HepG2 (cell line): ENCODE data around the gene ATG7. TPM values are rescaled to one million over a fixed set of nuclear protein-coding genes. Genes with fewer than 3 reads are reported as not detected.

Source experiments
- CHD2 ChIP-seq: IDR thresholded peaks from 2 replicates; pipeline ENCODE4 v1.6.1; 2011; ENCODE audit warnings: low read depth, low read length, improper control_type of control experiment
- ELK4 ChIP-seq: sonication (generic); formaldehyde crosslinking; IDR thresholded peaks from 2 replicates; pipeline ENCODE4 v1.9.0; 2021; ENCODE audit warnings: missing genetic modification reagents, borderline replicate concordance
- FOXK1 ChIP-seq: sonication (generic); formaldehyde crosslinking; IDR thresholded peaks from 2 replicates; pipeline ENCODE4 v1.4.0; 2020; ENCODE audit warnings: low read depth, missing genetic modification reagents, borderline replicate concordance
- IKZF1 ChIP-seq: fragments of 450-650 bp; IDR thresholded peaks from 2 replicates; pipeline ENCODE4 v1.7.1; 2016
- MYPOP ChIP-seq: sonication (generic); formaldehyde crosslinking; IDR thresholded peaks from 2 replicates; pipeline ENCODE4 v1.8.1; 2023; ENCODE audit warnings: mild to moderate bottlenecking, moderate library complexity, missing genetic modification reagents
- NRL ChIP-seq: sonication (generic); formaldehyde crosslinking; IDR thresholded peaks from 2 replicates; pipeline ENCODE4 v1.5.0; 2020; ENCODE audit warnings: missing genetic modification reagents, mild to moderate bottlenecking, moderate library complexity, borderline replicate concordance
- ONECUT2 ChIP-seq: sonication (generic); formaldehyde crosslinking; IDR thresholded peaks from 2 replicates; pipeline ENCODE4 v1.4.0; 2020; ENCODE audit warnings: missing genetic modification reagents
- PITX1 ChIP-seq: sonication (generic); formaldehyde crosslinking; IDR thresholded peaks from 2 replicates; pipeline ENCODE4 v1.5.1; 2020; ENCODE audit warnings: mild to moderate bottlenecking, missing genetic modification reagents
- ZNF10 ChIP-seq: sonication (generic); formaldehyde crosslinking; IDR thresholded peaks from 2 replicates; pipeline ENCODE4 v1.4.0; 2020; ENCODE audit warnings: mild to moderate bottlenecking, low read depth, missing genetic modification reagents, borderline replicate concordance
- ZNF18 ChIP-seq: sonication (generic); formaldehyde crosslinking; IDR thresholded peaks from 2 replicates; pipeline ENCODE4 v1.8.0; 2022; ENCODE audit warnings: mild to moderate bottlenecking, missing genetic modification reagents; ENCODE audit not compliant: insufficient replicate concordance
- ZNF24 ChIP-seq: fragments of 450-650 bp; IDR thresholded peaks from 2 replicates; pipeline ENCODE4 v1.6.1; 2017; ENCODE audit warnings: antibody characterized with exemption, mild to moderate bottlenecking
- ZNF547 ChIP-seq: sonication (generic); formaldehyde crosslinking; IDR thresholded peaks from 2 replicates; pipeline ENCODE4 v1.5.1; 2020; ENCODE audit warnings: mild to moderate bottlenecking, missing genetic modification reagents
- ZNF557 ChIP-seq: sonication (generic); formaldehyde crosslinking; IDR thresholded peaks from 2 replicates; pipeline ENCODE4 v1.4.0; 2020; ENCODE audit warnings: missing genetic modification reagents
- ZNF646 ChIP-seq: sonication (generic); formaldehyde crosslinking; IDR thresholded peaks from 2 replicates; pipeline ENCODE4 v1.9.0; 2021; ENCODE audit warnings: mild to moderate bottlenecking, missing genetic modification reagents
- ZSCAN21 ChIP-seq: sonication (generic); formaldehyde crosslinking; IDR thresholded peaks from 2 replicates; pipeline ENCODE4 v1.8.0; 2022; ENCODE audit warnings: mild to moderate bottlenecking, missing genetic modification reagents, moderate library complexity, borderline replicate concordance
- ZSCAN22 ChIP-seq: sonication (generic); formaldehyde crosslinking; IDR thresholded peaks from 2 replicates; pipeline ENCODE4 v1.4.0; 2020; ENCODE audit warnings: mild to moderate bottlenecking, missing genetic modification reagents
- polyA plus RNA-seq, 8 experiments: library from polyadenylated mRNA; depleted of rRNA in 3 of 8; stranded (reverse) in 7 of 8; unstranded in 1 of 8; fragments of >200 nt; fragmentation: Illumina TruSeq in 4 of 8; extraction: Trizol in 4 of 8; gene quantifications; 2 replicates each; pipeline versions ENCODE4 v1.2.1 to v1.2.3, GENCODE V29; 2011 to 2016; ENCODE audit warnings: low read depth in 4 of 8, missing spikeins in 1 of 8, mixed read lengths in 1 of 8; ENCODE audit not compliant: insufficient read depth in 1 of 8
- total RNA-seq, 5 experiments: library from RNA; depleted of rRNA; stranded (reverse); fragments of >200 nt; fragmentation: Illumina TruSeq; extraction: Trizol; gene quantifications; 2 replicates each; pipeline ENCODE4 v1.2.3, GENCODE V29; 2016; ENCODE audit warnings: low read depth in 1 of 5

Gene ATG7
- total and polyA plus RNA-seq, 2 of the 13 experiments (the other 11 are each of a cell fraction or from before 2014, with no cell fraction given): 7.8 to 22.1 TPM

GRCh38 chr3:11593318-11594034 lies 321.3 kb downstream of the ATG7 start (continued):
- no peak for TF ChIP-seq ZNF646 (CRISPR knock-in tag)
- TF ChIP-seq ZNF10 (CRISPR knock-in tag): no peak
- peak; percentile 15; the same call in 1 of the 2 replicates for TF ChIP-seq FOXK1 (CRISPR knock-in tag)
- no peak for TF ChIP-seq ZSCAN22 (CRISPR knock-in tag)
- no peak for TF ChIP-seq ZNF557 (CRISPR knock-in tag)
- no peak for TF ChIP-seq PITX1
- no peak for TF ChIP-seq NRL (CRISPR knock-in tag)
- no peak for TF ChIP-seq ZNF24
- TF ChIP-seq MYPOP: 0 out of 2 replicates have a peak, but pooled peaks have one; percentile 25
- no peak for TF ChIP-seq ELK4 (CRISPR knock-in tag)
- 0 out of 2 replicates have a peak, but pooled peaks have one; percentile 28 for TF ChIP-seq ZSCAN21 (CRISPR knock-in tag)
- TF ChIP-seq CHD2: no peak
- no peak for TF ChIP-seq ONECUT2 (CRISPR knock-in tag)
- TF ChIP-seq ZNF547 (CRISPR knock-in tag): no peak
- no peak for TF ChIP-seq IKZF1
- no peak for TF ChIP-seq ZNF18 (CRISPR knock-in tag)
